ENCODE measurements around the gene RIGI.

RIGI gene

DNA sequence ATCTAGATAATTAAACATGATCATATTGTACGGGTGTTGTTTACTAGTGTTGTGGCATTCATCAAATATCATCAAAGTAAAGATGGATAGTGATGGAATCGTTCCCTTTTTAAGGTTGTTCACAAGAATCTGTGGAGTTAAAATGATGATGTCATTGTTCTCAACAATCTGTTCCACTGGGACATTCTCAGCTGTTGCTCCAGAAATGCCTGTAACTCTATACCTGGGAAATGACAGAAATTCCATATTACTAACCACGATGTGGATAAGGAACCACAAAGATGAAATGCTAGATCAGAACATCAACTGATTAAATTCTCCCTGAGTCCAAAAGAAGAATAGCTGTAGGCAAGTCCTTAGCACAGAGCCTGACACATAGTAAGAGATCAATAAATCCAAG lies 38.0 kb downstream of the RIGI start:
- no peak for TF ChIP-seq EZH2 (optimal IDR thresholded peaks at IDR 0.05; ENCODE audit: low read depth, low read length)
- TF ChIP-seq, protein P1, sequence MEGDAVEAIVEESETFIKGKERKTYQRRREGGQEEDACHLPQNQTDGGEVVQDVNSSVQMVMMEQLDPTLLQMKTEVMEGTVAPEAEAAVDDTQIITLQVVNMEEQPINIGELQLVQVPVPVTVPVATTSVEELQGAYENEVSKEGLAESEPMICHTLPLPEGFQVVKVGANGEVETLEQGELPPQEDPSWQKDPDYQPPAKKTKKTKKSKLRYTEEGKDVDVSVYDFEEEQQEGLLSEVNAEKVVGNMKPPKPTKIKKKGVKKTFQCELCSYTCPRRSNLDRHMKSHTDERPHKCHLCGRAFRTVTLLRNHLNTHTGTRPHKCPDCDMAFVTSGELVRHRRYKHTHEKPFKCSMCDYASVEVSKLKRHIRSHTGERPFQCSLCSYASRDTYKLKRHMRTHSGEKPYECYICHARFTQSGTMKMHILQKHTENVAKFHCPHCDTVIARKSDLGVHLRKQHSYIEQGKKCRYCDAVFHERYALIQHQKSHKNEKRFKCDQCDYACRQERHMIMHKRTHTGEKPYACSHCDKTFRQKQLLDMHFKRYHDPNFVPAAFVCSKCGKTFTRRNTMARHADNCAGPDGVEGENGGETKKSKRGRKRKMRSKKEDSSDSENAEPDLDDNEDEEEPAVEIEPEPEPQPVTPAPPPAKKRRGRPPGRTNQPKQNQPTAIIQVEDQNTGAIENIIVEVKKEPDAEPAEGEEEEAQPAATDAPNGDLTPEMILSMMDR (IDR thresholded peaks at IDR 0.05; ENCODE audit: low read length), result no peak
- TF ChIP-seq EZH2phosphoT487 (IDR thresholded peaks at IDR 0.05; ENCODE audit: low read length), result no peak
- H3K4me3 ChIP-seq (ENCODE audit: low read length), result no peak overlapping the region
- no peak for DNase-seq

GRCh38 chr9:32486839-32487562 lies 39.0 kb downstream of the RIGI start:
- no peaks in the 10 kb centered on the region for H3K9me2 ChIP-seq (replicated peaks; ENCODE audit: insufficient read depth, low read length)
- no peaks in the 10 kb centered on the region for H3K36me3 ChIP-seq (replicated peaks; ENCODE audit: insufficient read depth, low read length)
- no peaks in the 10 kb centered on the region for H3K4me1 ChIP-seq (ENCODE audit: low read length)
- no peaks in the 10 kb centered on the region for H3K27me3 ChIP-seq (replicated peaks; ENCODE audit: insufficient read depth, low read length)
- H3K4me3 ChIP-seq (ENCODE audit: low read length), result no peak overlapping the region
- H4K20me1 ChIP-seq (ENCODE audit: insufficient read depth, low read length), result no peaks in the 10 kb centered on the region
- DNase-seq, result no peak
- no peaks in the 10 kb centered on the region for H3K79me2 ChIP-seq (ENCODE audit: low read length)
- no peaks in the 10 kb centered on the region for H3K9me3 ChIP-seq (replicated peaks; ENCODE audit: insufficient read depth, low read length)
- no peak overlapping the region for H3K9ac ChIP-seq (ENCODE audit: low read length)
- H3K4me2 ChIP-seq (ENCODE audit: low read depth, low read length), result no peak overlapping the region
- H3K27ac ChIP-seq (ENCODE audit: low read length), result no peak overlapping the region
- no peak overlapping the region for H2AFZ ChIP-seq (ENCODE audit: low read length)
- H3F3A ChIP-seq (ENCODE audit: insufficient read depth, low read length), result no peaks in the 10 kb centered on the region
- TF ChIP-seq, protein P1 (IDR thresholded peaks at IDR 0.05; ENCODE audit: low read length), result no peak
- TF ChIP-seq EZH2phosphoT487 (IDR thresholded peaks at IDR 0.05; ENCODE audit: low read length) (no peak), EZH2 (optimal IDR thresholded peaks at IDR 0.05; ENCODE audit: low read depth, low read length) (no peak)

More for the DNA sequence above, 38.0 kb downstream of the RIGI start:
- Histone ChIP-seq H2AFZ (ENCODE audit: low read length) (no peak overlapping the region), H3K27ac (ENCODE audit: low read length) (no peak overlapping the region), H3K9me3 (replicated peaks; ENCODE audit: insufficient read depth, low read length) (no peaks in the 10 kb centered on the region), H3K27me3 (replicated peaks; ENCODE audit: insufficient read depth, low read length) (no peaks in the 10 kb centered on the region), H3K9ac (ENCODE audit: low read length) (no peak overlapping the region), H4K20me1 (ENCODE audit: insufficient read depth, low read length) (no peaks in the 10 kb centered on the region), H3F3A (ENCODE audit: insufficient read depth, low read length) (no peaks in the 10 kb centered on the region), H3K4me2 (ENCODE audit: low read depth, low read length) (no peak overlapping the region), H3K36me3 (replicated peaks; ENCODE audit: insufficient read depth, low read length) (no peaks in the 10 kb centered on the region), H3K9me2 (replicated peaks; ENCODE audit: insufficient read depth, low read length) (no peaks in the 10 kb centered on the region), H3K79me2 (ENCODE audit: low read length) (no peaks in the 10 kb centered on the region), H3K4me1 (ENCODE audit: low read length) (no peaks in the 10 kb centered on the region)

GRCh38 chr9:32483343-32483742 lies 42.7 kb downstream of the RIGI start:
- Histone ChIP-seq H3F3A (ENCODE audit: insufficient read depth, low read length) (no peaks in the 10 kb centered on the region), H3K4me1 (ENCODE audit: low read length) (no peaks in the 10 kb centered on the region), H3K9me3 (replicated peaks; ENCODE audit: insufficient read depth, low read length) (no peaks in the 10 kb centered on the region), H3K27me3 (replicated peaks; ENCODE audit: insufficient read depth, low read length) (no peaks in the 10 kb centered on the region), H3K4me2 (ENCODE audit: low read depth, low read length) (no peak overlapping the region), H3K36me3 (replicated peaks; ENCODE audit: insufficient read depth, low read length) (no peaks in the 10 kb centered on the region), H3K4me3 (ENCODE audit: low read length) (no peak overlapping the region), H3K27ac (ENCODE audit: low read length) (no peak overlapping the region), H3K9me2 (replicated peaks; ENCODE audit: insufficient read depth, low read length) (no peaks in the 10 kb centered on the region), H2AFZ (ENCODE audit: low read length) (no peak overlapping the region), H4K20me1 (ENCODE audit: insufficient read depth, low read length) (no peaks in the 10 kb centered on the region), H3K79me2 (ENCODE audit: low read length) (no peaks in the 10 kb centered on the region), H3K9ac (ENCODE audit: low read length) (no peak overlapping the region)
- DNase-seq, result no peak
- TF ChIP-seq EZH2 (optimal IDR thresholded peaks at IDR 0.05; ENCODE audit: low read depth, low read length), result no peak
- TF ChIP-seq EZH2phosphoT487 (IDR thresholded peaks at IDR 0.05; ENCODE audit: low read length), result no peak
- TF ChIP-seq, protein P1 (IDR thresholded peaks at IDR 0.05; ENCODE audit: low read length), result no peak

All from MM.1S (cell line).